IMR-90 (cell line): Measurements from ENCODE around the gene GYS1. TPM values are rescaled to one million over a fixed set of nuclear protein-coding genes. Genes with fewer than 3 reads are reported as not detected.

Experiments used
- ATAC-seq: fragments of 200-7000 bp; cut with Tn5 transposase; 2 replicates; pipeline ENCODE4 v1.9.1; 2020; ENCODE audit warnings: low read depth, mild to moderate bottlenecking, moderate library complexity
- BruUV-seq: library from RNA; stranded (reverse); fragments of 400-500 nt; replicated peaks from 2 replicates; lab custom pipeline; 2021; lab: Mats Ljungman, UMichigan
- CTCF ChIA-PET: fragments of 300-600 bp; formaldehyde crosslinking; extraction: SDS; loops from one replicate; lab custom pipeline; 2021; ENCODE audit warnings: antibody characterized with exemption; lab: Yijun Ruan, JAX
- POLR2A ChIA-PET: fragments of 300-600 bp; sonication (Branson Sonifier 250); formaldehyde crosslinking; loops from one replicate; lab custom pipeline; 2022; ENCODE audit warnings: antibody characterized with exemption; ENCODE audit not compliant: unreplicated experiment; lab: Charles Lee
- DNase-seq: peaks from one replicate; pipeline ENCODE4 v3.0.0; 2013
- H2AFZ ChIP-seq: replicated peaks from 2 replicates; pipeline ENCODE3; 2013; ENCODE audit warnings: low read length, mild to moderate bottlenecking; ENCODE audit not compliant: poor library complexity
- H2AK5ac ChIP-seq: 2 replicates; pipeline ENCODE4 v1.6.1; 2013; ENCODE audit warnings: low read depth, low read length, inconsistent platforms
- H2AK9ac ChIP-seq: replicated peaks from 2 replicates; pipeline ENCODE3; 2013; ENCODE audit warnings: mild to moderate bottlenecking, low read depth, low read length, moderate library complexity; ENCODE audit not compliant: poor library complexity
- H2BK120ac ChIP-seq: 2 replicates; pipeline ENCODE4 v1.6.1; 2013; ENCODE audit warnings: low read depth, low read length, inconsistent platforms
- H2BK15ac ChIP-seq: 3 replicates; pipeline ENCODE4 v1.6.1; 2013; ENCODE audit warnings: low read depth, low read length, inconsistent platforms
- H2BK20ac ChIP-seq: 2 replicates; pipeline ENCODE4 v1.6.1; 2013; ENCODE audit warnings: low read depth, mild to moderate bottlenecking, inconsistent platforms, low read length, moderate library complexity
- H2BK5ac ChIP-seq: 2 replicates; pipeline ENCODE4 v1.6.1; 2013; ENCODE audit warnings: mild to moderate bottlenecking, low read depth, low read length, inconsistent platforms; ENCODE audit not compliant: poor library complexity, severe bottlenecking
- H3K14ac ChIP-seq: replicated peaks from 2 replicates; pipeline ENCODE4 v1.6.1; 2013; ENCODE audit warnings: low read depth, low read length, inconsistent platforms
- H3K18ac ChIP-seq: 2 replicates; pipeline ENCODE4 v1.6.1; 2013; ENCODE audit warnings: low read depth, low read length, control low read depth
- H3K23ac ChIP-seq: 2 replicates; pipeline ENCODE4 v1.6.1; 2013; ENCODE audit warnings: low read depth, low read length, inconsistent platforms
- H3K27ac ChIP-seq: 2 replicates; pipeline ENCODE4 v1.5.1; 2013; ENCODE audit warnings: mild to moderate bottlenecking, control low read depth, low read length; ENCODE audit not compliant: insufficient read depth
- H3K27me3 ChIP-seq: 2 replicates; pipeline ENCODE4 v1.6.1; 2013; ENCODE audit warnings: low read length; ENCODE audit not compliant: control insufficient read depth, insufficient read depth
- H3K36me3 ChIP-seq: 2 replicates; pipeline ENCODE4 v1.6.1; 2013; ENCODE audit warnings: low read length, mixed read lengths; ENCODE audit not compliant: control insufficient read depth, insufficient read depth
- H3K4ac ChIP-seq: 2 replicates; pipeline ENCODE4 v1.6.1; 2013; ENCODE audit warnings: low read depth, low read length, inconsistent platforms
- H3K4me1 ChIP-seq: 2 replicates; pipeline ENCODE4 v1.6.1; 2013; ENCODE audit warnings: low read length, mixed read lengths; ENCODE audit not compliant: control insufficient read depth, insufficient read depth
- H3K4me2 ChIP-seq: 2 replicates; pipeline ENCODE4 v1.6.1; 2013; ENCODE audit warnings: low read depth, mild to moderate bottlenecking, control low read depth, low read length, moderate library complexity
- H3K4me3 ChIP-seq: 2 replicates; pipeline ENCODE4 v1.5.1; 2013; ENCODE audit warnings: low read depth, mild to moderate bottlenecking, control low read depth, low read length, moderate library complexity; ENCODE audit not compliant: insufficient read depth
- H3K56ac ChIP-seq: 2 replicates; pipeline ENCODE4 v1.6.1; 2013; ENCODE audit warnings: low read length, inconsistent platforms; ENCODE audit not compliant: insufficient read depth; ENCODE audit errors: extremely low read depth
- H3K79me1 ChIP-seq, 2 experiments: 2 replicates each; pipeline ENCODE4 v1.6.1; 2013; ENCODE audit warnings: low read length in 2 of 2, inconsistent platforms in 1 of 2, low read depth in 1 of 2
- H3K9ac ChIP-seq: 2 replicates; pipeline ENCODE4 v1.6.1; 2013; ENCODE audit warnings: low read depth, low read length, control low read depth
- H3K9me1 ChIP-seq: 2 replicates; pipeline ENCODE4 v1.6.1; 2013; ENCODE audit warnings: low read length, inconsistent platforms; ENCODE audit not compliant: insufficient read depth
- H3K9me3 ChIP-seq: 2 replicates; pipeline ENCODE4 v1.6.1; 2013; ENCODE audit warnings: low read length; ENCODE audit not compliant: control insufficient read depth, insufficient read depth
- H4K20me1 ChIP-seq: 2 replicates; pipeline ENCODE4 v1.6.1; 2013; ENCODE audit warnings: low read length, inconsistent platforms; ENCODE audit not compliant: insufficient read depth
- H4K5ac ChIP-seq: 2 replicates; pipeline ENCODE4 v1.6.1; 2013; ENCODE audit warnings: mild to moderate bottlenecking, low read depth, low read length, control low read depth
- H4K8ac ChIP-seq, 2 experiments: 2 replicates each; pipeline ENCODE4 v1.6.1; 2013; ENCODE audit warnings: low read depth in 2 of 2, low read length in 2 of 2, control low read depth in 1 of 2, inconsistent platforms in 1 of 2
- H4K91ac ChIP-seq: 2 replicates; pipeline ENCODE4 v1.6.1; 2013; ENCODE audit warnings: low read depth, low read length, inconsistent platforms; ENCODE audit not compliant: insufficient read depth
- BHLHE40 ChIP-seq: fragments of 150-350 bp; IDR thresholded peaks from 2 replicates; pipeline ENCODE4 v1.6.1; 2016; ENCODE audit warnings: mild to moderate bottlenecking, low read depth, low read length
- CTCF ChIP-seq: conservative IDR thresholded peaks from 2 replicates; pipeline ENCODE4 v1.5.1; 2012; ENCODE audit warnings: mild to moderate bottlenecking, low read depth, low read length, improper control_type of control experiment
- ELK1 ChIP-seq: fragments of 150-350 bp; IDR thresholded peaks from 2 replicates; pipeline ENCODE4 v1.6.1; 2016; ENCODE audit warnings: low read depth, mild to moderate bottlenecking, low read length, moderate library complexity, borderline replicate concordance
- MAZ ChIP-seq: IDR thresholded peaks from 2 replicates; pipeline ENCODE4 v1.6.1; 2012; ENCODE audit warnings: low read depth, mild to moderate bottlenecking, low read length, improper control_type of control experiment, moderate library complexity, borderline replicate concordance
- WGBS, 2 experiments: methylation state at CpG; one replicate each; pipeline versions ENCODE4 v1.1.5 to v1.1.7; 2013; ENCODE audit warnings: missing lambda C conversion rate in 2 of 2; ENCODE audit not compliant: insufficient read length in 1 of 2; ENCODE audit errors: extremely low coverage in 2 of 2; 5-methylcytosine and 5-hydroxymethylcytosine counted together
- dilution Hi-C: fragments of 300-500 bp; cut with HindIII; formaldehyde crosslinking; loops from one replicate; pipeline ENCODE4 v1.14.3; 2018; ENCODE audit warnings: low sequenced_read_pairs; ENCODE audit not compliant: unreplicated experiment
- in situ Hi-C: fragments of 300-500 bp; cut with MboI; formaldehyde crosslinking; loops from 3 replicates; pipeline ENCODE4 v1.14.3; 2019; ENCODE audit warnings: low sequenced_read_pairs, inconsistent platforms, mixed read lengths
- intact Hi-C: fragments of 100-400 bp; cut with micrococcal nuclease; formaldehyde crosslinking; loops from 2 replicates; pipeline ENCODE4 v1.10.0; 2022
- polyA plus RNA-seq, 3 experiments: library from polyadenylated mRNA; depleted of rRNA; stranded (reverse); fragments of >200 nt; gene quantifications; 2 replicates each; pipeline ENCODE4 v1.2.3, GENCODE V29; 2012; ENCODE audit warnings: low replicate concordance in 1 of 3
- total RNA-seq: library from RNA; depleted of rRNA; stranded (reverse); fragments of >200 nt; gene quantifications from 2 replicates; pipeline ENCODE4 v1.2.3, GENCODE V29; 2012

Gene GYS1
- total and polyA plus RNA-seq, 2 of the 4 experiments (the other 2 are of a cell fraction) = 38.7 to 72.2 TPM

- intact Hi-C loops = no loop called here
- H4K8ac ChIP-seq = no peak overlapping the region
- H3K4me3 ChIP-seq = no peak overlapping the region
- DNase-seq = no peak
- no peak overlapping the region for H3K4ac ChIP-seq
- H2BK120ac ChIP-seq = no peak overlapping the region
- no peak overlapping the region for H2AFZ ChIP-seq
- no peak overlapping the region for H2AK5ac ChIP-seq
- H4K91ac ChIP-seq = no peak overlapping the region
- no peaks in the 10 kb centered on the region for H3K9me3 ChIP-seq
- peaks cover 25 to 72% of the 10 kb centered on the region in 2 experiments for H3K79me1 ChIP-seq
- H3K27ac ChIP-seq = no peak overlapping the region
- peaks cover 55% of the 10 kb centered on the region for H3K36me3 ChIP-seq
- H3K9ac ChIP-seq = no peak overlapping the region
- ChIA-PET CTCF (no interaction called here), POLR2A (no interaction called here)
- H4K5ac ChIP-seq = no peak overlapping the region
- BruUV-seq = no TSS peak
- no peak overlapping the region for H2BK15ac ChIP-seq
- no peak overlapping the region for H3K56ac ChIP-seq
- no peak for ATAC-seq
- TF ChIP-seq MAZ = no peak
- no peak for TF ChIP-seq ELK1
- no peak for TF ChIP-seq BHLHE40
- TF ChIP-seq CTCF = no peak
- H2AK9ac ChIP-seq = no peak overlapping the region
- peaks cover 13% of the 10 kb centered on the region for H3K9me1 ChIP-seq
- H4K20me1 ChIP-seq = peaks cover 24% of the 10 kb centered on the region
- in situ Hi-C loops = no loop called here
- no peak overlapping the region for H2BK5ac ChIP-seq
- no peak overlapping the region for H3K4me2 ChIP-seq
- no peak overlapping the region for H3K23ac ChIP-seq
- H2BK20ac ChIP-seq = no peak overlapping the region
- 100% methylated on average over 1 of the region's 7 CpGs; no CpG with 5 or more reads in 1 of the 2 experiments for WGBS, 2 experiments
- H3K14ac ChIP-seq = no peak overlapping the region
- H3K18ac ChIP-seq = no peak overlapping the region
- dilution Hi-C loops = no loop called here
- no peaks in the 10 kb centered on the region for H3K27me3 ChIP-seq
- H3K4me1 ChIP-seq = peaks cover 10% of the 10 kb centered on the region
Measured at GRCh38 chr19:48987323-48987722, 5.8 kb downstream of the GYS1 start.
